ENCODE data around the gene CAVIN1. TPM values are rescaled to one million over a fixed set of nuclear protein-coding genes. Genes with fewer than 3 reads are reported as not detected.
A peak's percentile ranks its signal among the peaks of the same experiment; 100 is the strongest.

The CAVIN1 gene
- total RNA-seq, 3 donors from 2014 or later = 288 to 554 (median 306) TPM

GRCh38 chr17:42359133-42359532 is 63.9 kb downstream of the CAVIN1 start:
- intact Hi-C loops (cut with DNase I; ENCODE audit: low total_unique reads) = no loop called here
- DNase-seq (ENCODE audit: low spot score in 2 of 2) = no peak
- TF ChIP-seq POLR2AphosphoS5 (IDR thresholded peaks at IDR 0.05) = no peak
- TF ChIP-seq, protein P1, sequence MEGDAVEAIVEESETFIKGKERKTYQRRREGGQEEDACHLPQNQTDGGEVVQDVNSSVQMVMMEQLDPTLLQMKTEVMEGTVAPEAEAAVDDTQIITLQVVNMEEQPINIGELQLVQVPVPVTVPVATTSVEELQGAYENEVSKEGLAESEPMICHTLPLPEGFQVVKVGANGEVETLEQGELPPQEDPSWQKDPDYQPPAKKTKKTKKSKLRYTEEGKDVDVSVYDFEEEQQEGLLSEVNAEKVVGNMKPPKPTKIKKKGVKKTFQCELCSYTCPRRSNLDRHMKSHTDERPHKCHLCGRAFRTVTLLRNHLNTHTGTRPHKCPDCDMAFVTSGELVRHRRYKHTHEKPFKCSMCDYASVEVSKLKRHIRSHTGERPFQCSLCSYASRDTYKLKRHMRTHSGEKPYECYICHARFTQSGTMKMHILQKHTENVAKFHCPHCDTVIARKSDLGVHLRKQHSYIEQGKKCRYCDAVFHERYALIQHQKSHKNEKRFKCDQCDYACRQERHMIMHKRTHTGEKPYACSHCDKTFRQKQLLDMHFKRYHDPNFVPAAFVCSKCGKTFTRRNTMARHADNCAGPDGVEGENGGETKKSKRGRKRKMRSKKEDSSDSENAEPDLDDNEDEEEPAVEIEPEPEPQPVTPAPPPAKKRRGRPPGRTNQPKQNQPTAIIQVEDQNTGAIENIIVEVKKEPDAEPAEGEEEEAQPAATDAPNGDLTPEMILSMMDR (IDR thresholded peaks at IDR 0.05) = no peak

GRCh38 chr17:42358434-42358833 is 64.6 kb downstream of the CAVIN1 start:
- TF ChIP-seq POLR2AphosphoS5 (IDR thresholded peaks at IDR 0.05) = no peak
- intact Hi-C loops (cut with DNase I; ENCODE audit: low total_unique reads) = no loop called here
- no peak overlapping the region for H3K4me3 ChIP-seq
- peaks cover 0 to 14% of the 10 kb centered on the region in 2 donors for H3K4me1 ChIP-seq
- H3K27ac ChIP-seq = peak overlapping the region in 1 of 2 donors; percentile 8
- no peaks in the 10 kb centered on the region for H3K36me3 ChIP-seq
- no peak for DNase-seq (ENCODE audit: low spot score in 2 of 2)
- H3K9me3 ChIP-seq = no peaks in the 10 kb centered on the region
- H3K27me3 ChIP-seq = no peaks in the 10 kb centered on the region

More at GRCh38 chr17:42359133-42359532, 63.9 kb downstream of the CAVIN1 start:
- H3K36me3 ChIP-seq = no peaks in the 10 kb centered on the region
- H3K4me1 ChIP-seq = peaks cover 0 to 14% of the 10 kb centered on the region in 2 donors
- no peaks in the 10 kb centered on the region for H3K9me3 ChIP-seq
- no peak overlapping the region for H3K27ac ChIP-seq
- H3K27me3 ChIP-seq = no peaks in the 10 kb centered on the region
- no peak overlapping the region for H3K4me3 ChIP-seq

DNA sequence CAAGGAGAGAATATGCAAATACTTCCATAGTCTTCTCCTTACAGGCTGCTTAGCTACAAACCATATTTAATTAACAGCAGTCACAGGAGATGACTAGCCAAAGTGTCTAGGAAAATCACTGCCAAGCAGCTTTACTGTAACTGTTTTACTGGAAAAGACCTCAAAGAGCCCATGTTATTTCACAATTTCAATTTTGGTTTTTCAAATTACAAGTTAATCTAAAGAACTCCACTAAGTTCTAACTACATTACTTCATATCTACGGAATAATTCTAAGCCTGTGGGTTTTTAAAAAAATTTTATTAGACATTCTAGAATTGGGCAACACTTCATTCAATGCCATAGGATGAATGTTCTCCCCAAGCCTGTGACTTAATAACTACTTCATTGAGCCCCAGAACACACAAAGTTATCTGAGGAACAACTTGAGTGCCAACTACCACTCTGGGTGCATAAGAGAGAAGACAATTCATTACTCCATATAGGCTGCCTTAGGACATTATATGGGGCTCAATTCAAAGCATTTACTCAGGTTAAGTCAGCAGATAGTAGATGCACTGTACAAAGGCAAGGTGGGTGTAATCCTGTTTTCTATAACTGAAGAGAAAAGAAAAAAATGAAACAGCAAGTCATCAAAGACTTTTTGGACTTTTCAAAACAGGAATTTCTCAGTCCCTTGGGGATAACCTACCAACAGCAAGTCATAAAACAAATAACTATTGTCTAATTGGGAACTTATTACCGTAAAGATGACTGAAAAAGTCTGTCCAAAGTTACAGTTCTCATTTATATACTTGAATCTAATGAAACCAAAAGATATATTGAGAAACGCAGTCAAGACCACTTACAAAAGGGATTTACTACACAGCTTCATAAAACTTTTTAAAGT is 67.9 kb downstream of the CAVIN1 start:
- peak overlapping the region; percentile 46 for H3K27ac ChIP-seq
- no peak for TF ChIP-seq POLR2AphosphoS5 (IDR thresholded peaks at IDR 0.05)
- TF ChIP-seq, protein P1 (IDR thresholded peaks at IDR 0.05) = no peak
- TF ChIP-seq POLR2A (IDR thresholded peaks at IDR 0.05) = no peak

More for the DNA sequence above, 67.9 kb downstream of the CAVIN1 start:
- no peaks in the 10 kb centered on the region for H3K9me3 ChIP-seq
- H3K4me1 ChIP-seq = no peaks in the 10 kb centered on the region
- no peaks in the 10 kb centered on the region for H3K36me3 ChIP-seq
- H3K4me3 ChIP-seq = no peak overlapping the region
- no peaks in the 10 kb centered on the region for H3K27me3 ChIP-seq
- intact Hi-C loops (cut with DNase I; ENCODE audit: low total_unique reads) = no loop called here
- no peak for DNase-seq (ENCODE audit: low spot score in 2 of 2)

Other genes starting within 250 kb of the CAVIN1 start
- gene KCNH4, start 242.1 kb downstream of the CAVIN1 start, total RNA-seq = under 1 TPM in 1 of 3 donors, not detected in 2; under 0.01 TPM
- gene HCRT, start 237.8 kb downstream of the CAVIN1 start, total RNA-seq = not detected
- gene GHDC, start 228.8 kb downstream of the CAVIN1 start, total RNA-seq = 10 to 100 TPM; 29.1 to 53.0 (median 33.1) TPM
- gene STAT5B, start 146.9 kb downstream of the CAVIN1 start, total RNA-seq = 100 to 1,000 TPM in 2 of 3 donors, 10 to 100 TPM in 1; 97.2 to 130 (median 101) TPM
- gene STAT5A, start 134.8 kb downstream of the CAVIN1 start, total RNA-seq = 100 to 1,000 TPM in 1 of 3 donors, 10 to 100 TPM in 2; 72.8 to 363 (median 78.9) TPM
- 100 to 1,000 TPM; 193 to 322 (median 238) TPM for gene STAT3, start 34.8 kb downstream of the CAVIN1 start, total RNA-seq
- gene ATP6V0A1, start 35.6 kb upstream of the CAVIN1 start, total RNA-seq = 10 to 100 TPM; 53.1 to 74.5 (median 60.0) TPM
- 100 to 1,000 TPM in 1 of 3 donors, 10 to 100 TPM in 2; 42.9 to 101 (median 48.4) TPM for gene NAGLU, start 113.0 kb upstream of the CAVIN1 start, total RNA-seq
- 1 to 10 TPM; 1.2 to 5.6 (median 1.8) TPM for gene HSD17B1, start 129.7 kb upstream of the CAVIN1 start, total RNA-seq
- gene COASY, start 138.9 kb upstream of the CAVIN1 start, total RNA-seq = 10 to 100 TPM; 21.4 to 48.1 (median 26.9) TPM
- 10 to 100 TPM; 27.2 to 49.8 (median 39.4) TPM for gene MLX, start 143.8 kb upstream of the CAVIN1 start, total RNA-seq
- gene PSMC3IP, start 154.5 kb upstream of the CAVIN1 start, total RNA-seq = 1 to 10 TPM; 3.3 to 4.2 (median 3.5) TPM
- gene RETREG3, start 186.1 kb upstream of the CAVIN1 start, total RNA-seq = 10 to 100 TPM; 58.7 to 85.8 (median 62.4) TPM
- 10 to 100 TPM; 20.5 to 34.4 (median 22.8) TPM for gene TUBG1, start 186.4 kb upstream of the CAVIN1 start, total RNA-seq
- 10 to 100 TPM; 19.2 to 27.9 (median 26.1) TPM for gene TUBG2, start 236.0 kb upstream of the CAVIN1 start, total RNA-seq